ENCODE results near the gene NEU4. TPM values are rescaled to one million over a fixed set of nuclear protein-coding genes. Genes with fewer than 3 reads are reported as not detected.

NEU4 gene
- total and polyA plus RNA-seq, 2 of the 4 experiments (the other 2 are of a cell fraction) = not detected

DNA sequence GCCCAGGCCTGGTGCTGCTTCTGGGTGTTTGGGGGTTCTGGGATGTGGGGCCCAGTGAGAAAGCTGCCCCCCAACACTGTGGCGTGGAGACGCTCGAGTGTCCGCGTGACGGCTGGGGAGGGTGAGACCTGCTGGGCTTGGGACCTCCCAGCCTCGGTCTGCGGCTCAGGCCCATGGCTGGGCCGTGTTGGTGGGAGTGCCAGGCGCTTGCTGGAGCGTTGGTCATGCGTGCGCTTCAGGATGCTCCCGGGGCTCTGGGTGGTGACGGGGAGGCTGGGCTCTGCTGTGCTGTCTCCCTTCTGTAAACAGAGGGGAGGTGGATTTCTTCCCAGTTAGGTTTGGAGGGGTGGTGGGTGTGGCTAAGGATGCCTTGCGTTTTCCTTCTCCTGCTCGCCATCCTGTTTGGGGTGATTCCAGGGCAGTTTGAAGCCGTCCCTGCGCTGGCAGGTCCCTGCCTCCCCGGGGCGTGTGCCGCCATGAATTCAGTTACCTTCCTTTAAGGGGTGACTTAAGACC lies 31.8 kb upstream of the NEU4 start (continued):
- TF ChIP-seq POLR2A (IDR thresholded peaks at IDR 0.05; ENCODE audit: low read depth, low read length) = no peak
- no peak for TF ChIP-seq CTCF (conservative IDR thresholded peaks at IDR 0.05; ENCODE audit: low read depth, low read length)

- Histone ChIP-seq H4K5ac (ENCODE audit: low read depth, low read length) (no peak overlapping the region), H3K4me1 (ENCODE audit: control insufficient read depth, insufficient read depth, low read length) (peaks cover 6% of the 10 kb centered on the region), H3K14ac (replicated peaks; ENCODE audit: low read depth, low read length) (no peak overlapping the region), H3K4me3 (ENCODE audit: insufficient read depth, low read depth, low read length) (no peak overlapping the region), H2BK120ac (ENCODE audit: low read depth, low read length) (no peak overlapping the region), H3K4me2 (ENCODE audit: low read depth, low read length) (no peak overlapping the region), H4K20me1 (ENCODE audit: insufficient read depth, low read length) (no peaks in the 10 kb centered on the region; the same call in 1 of the 2 replicates), H3K27ac (ENCODE audit: insufficient read depth, low read length) (no peak overlapping the region), H3K23ac (ENCODE audit: low read depth, low read length) (no peak overlapping the region), H3K9me1 (ENCODE audit: insufficient read depth, low read length) (no peaks in the 10 kb centered on the region), H3K4ac (ENCODE audit: low read depth, low read length) (no peak overlapping the region), H4K91ac (ENCODE audit: insufficient read depth, low read depth, low read length) (no peak overlapping the region), H3K79me1 (ENCODE audit: low read depth in 1 of 2, low read length in 2 of 2) (no peaks in the 10 kb centered on the region), H2BK20ac (ENCODE audit: low read depth, low read length) (no peak overlapping the region), H3K36me3 (ENCODE audit: control insufficient read depth, insufficient read depth, low read length) (no peaks in the 10 kb centered on the region), H4K8ac (ENCODE audit: low read depth in 2 of 2, low read length in 2 of 2) (no peak overlapping the region), H3K9me3 (ENCODE audit: control insufficient read depth, insufficient read depth, low read length) (peaks cover 5% of the 10 kb centered on the region; the same call in 1 of the 2 replicates), H2BK15ac (ENCODE audit: low read depth, low read length) (no peak overlapping the region), H2AK5ac (ENCODE audit: low read depth, low read length) (no peak overlapping the region), H3K9ac (ENCODE audit: low read depth, low read length) (no peak overlapping the region), H2AK9ac (replicated peaks; ENCODE audit: low read depth, low read length, poor library complexity) (no peak overlapping the region), H3K18ac (ENCODE audit: low read depth, low read length) (no peak overlapping the region), H3K56ac (ENCODE audit: extremely low read depth, insufficient read depth, low read length) (no peak overlapping the region), H2AFZ (replicated peaks; ENCODE audit: low read length, poor library complexity) (no peak overlapping the region), H2BK5ac (ENCODE audit: low read depth, low read length, poor library complexity, severe bottlenecking) (no peak overlapping the region), H3K27me3 (ENCODE audit: control insufficient read depth, insufficient read depth, low read length) (no peaks in the 10 kb centered on the region; the same call in 1 of the 2 replicates)
- DNase-seq = no peak
- no peak for ATAC-seq (ENCODE audit: low read depth)
- BruUV-seq (replicated peaks) = no TSS peak
- in situ Hi-C loops (cut with MboI; ENCODE audit: low sequenced_read_pairs) (no loop called here), dilution Hi-C loops (cut with HindIII; ENCODE audit: low sequenced_read_pairs, unreplicated experiment) (no loop called here), intact Hi-C loops (cut with micrococcal nuclease) (no loop called here)
- CTCF ChIA-PET = no interaction called here
- 72% methylated on average over 5 of the region's 21 CpGs; no CpG with 5 or more reads in 1 of the 2 experiments for WGBS, 2 experiments (ENCODE audit: extremely low coverage in 2 of 2, insufficient read length in 1 of 2)
- POLR2A ChIA-PET (ENCODE audit: unreplicated experiment) = no interaction called here
- TF ChIP-seq SMC3 (IDR thresholded peaks at IDR 0.05; ENCODE audit: low read depth, low read length) (no peak), MXI1 (IDR thresholded peaks at IDR 0.05; ENCODE audit: borderline replicate concordance, low read depth, low read length) (no peak), CEBPB (IDR thresholded peaks at IDR 0.05; ENCODE audit: low read depth, low read length) (no peak), CTCF (conservative IDR thresholded peaks at IDR 0.05; ENCODE audit: low read depth, low read length) (no peak), NFE2L2 (IDR thresholded peaks at IDR 0.05; ENCODE audit: low read depth, low read length) (no peak), BHLHE40 (IDR thresholded peaks at IDR 0.05; ENCODE audit: low read depth, low read length) (no peak), MAFK (IDR thresholded peaks at IDR 0.05; ENCODE audit: low read depth, low read length) (no peak), RFX5 (IDR thresholded peaks at IDR 0.05; ENCODE audit: low read depth, low read length) (no peak), RAD21 (IDR thresholded peaks at IDR 0.05; ENCODE audit: low read length) (no peak), FOS (IDR thresholded peaks at IDR 0.05; ENCODE audit: low read depth, low read length) (no peak), POLR2A (IDR thresholded peaks at IDR 0.05; ENCODE audit: low read depth, low read length) (no peak), MAZ (IDR thresholded peaks at IDR 0.05; ENCODE audit: borderline replicate concordance, low read depth, low read length) (no peak)
Measured at GRCh38 chr2:241777686-241778627, 31.0 kb upstream of the NEU4 start.
